HG03575 (cell line): Measurements from ENCODE around the gene ULK4.
"Not testable (repeated sequence)": the region's sequence is repeated elsewhere in the genome, so short reads cannot be mapped to it uniquely, and the experiment has no call there.

Experiments
- ATAC-seq: cut with Tn5 transposase; IDR thresholded peaks from one replicate; pipeline ENCODE4 v1.9.1; 2021; ENCODE audit not compliant: unreplicated experiment, insufficient number of reproducible peaks, low FRiP score; ENCODE audit errors: extremely low read depth

The ULK4 gene

GRCh38 chr3:41565948-41566514 is 395.9 kb downstream of the ULK4 start:
- no peak for ATAC-seq

DNA sequence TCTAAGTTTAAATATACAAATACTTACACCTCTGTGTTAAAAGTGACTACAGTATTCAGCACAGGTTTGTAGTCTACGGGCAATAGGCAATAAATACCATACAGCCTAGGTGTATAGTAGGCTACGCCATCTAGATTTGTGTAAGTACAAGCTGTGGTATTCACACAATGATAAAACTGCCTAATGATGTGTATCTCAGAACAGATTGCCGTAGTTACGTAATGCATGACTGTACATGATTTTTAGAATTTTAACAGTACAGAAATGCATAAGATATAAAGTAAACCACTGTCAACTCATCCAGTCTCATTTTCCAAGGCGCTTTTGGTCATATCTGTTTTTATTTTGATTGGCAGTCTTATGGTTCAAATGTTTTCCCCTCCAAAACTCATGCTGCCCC is 396.9 kb downstream of the ULK4 start:
- no peak for ATAC-seq

GRCh38 chr3:41556245-41556644 is 405.7 kb downstream of the ULK4 start:
- not testable (repeated sequence) for ATAC-seq

- ATAC-seq: no peak
Observed at GRCh38 chr3:41532976-41533375, 428.9 kb downstream of the ULK4 start.

- no peak for ATAC-seq
Observed at GRCh38 chr3:41526995-41527573, 434.8 kb downstream of the ULK4 start.

DNA sequence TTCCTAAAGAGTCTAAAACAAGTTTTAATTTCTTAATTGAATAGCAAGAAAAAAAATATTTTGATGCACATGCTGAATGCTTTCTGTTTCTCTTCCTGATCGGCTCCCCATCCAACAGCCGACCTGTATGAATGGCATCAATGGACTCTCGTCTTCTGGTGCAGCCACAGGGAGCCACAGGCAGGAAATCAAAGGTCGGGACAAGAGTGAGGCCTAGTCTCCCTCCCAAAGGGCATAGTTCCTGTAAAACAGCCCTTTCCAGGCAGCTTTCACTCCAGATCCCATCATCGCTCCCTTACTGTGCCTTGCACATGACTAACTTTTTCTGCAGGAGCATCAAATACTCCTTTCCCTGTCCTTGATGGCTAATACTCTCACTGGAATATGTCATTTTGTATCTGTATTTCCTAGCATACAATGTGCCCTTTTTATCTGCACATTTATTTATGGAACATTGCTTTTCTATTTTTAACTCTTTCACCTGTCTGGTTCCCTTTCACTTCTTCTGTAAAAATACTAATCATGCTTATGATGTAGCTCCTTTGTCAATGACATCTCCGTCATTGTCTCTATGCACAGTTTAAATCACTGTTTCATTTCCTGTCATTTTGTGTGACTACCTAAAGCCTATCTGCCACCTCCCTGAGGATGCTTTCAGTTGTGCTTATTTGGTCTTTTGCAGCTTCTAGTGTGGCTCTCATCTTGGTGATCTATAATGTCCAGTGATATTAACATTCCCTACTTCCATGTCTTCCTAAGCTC is 436.4 kb downstream of the ULK4 start:
- peak; percentile 50 for ATAC-seq

DNA sequence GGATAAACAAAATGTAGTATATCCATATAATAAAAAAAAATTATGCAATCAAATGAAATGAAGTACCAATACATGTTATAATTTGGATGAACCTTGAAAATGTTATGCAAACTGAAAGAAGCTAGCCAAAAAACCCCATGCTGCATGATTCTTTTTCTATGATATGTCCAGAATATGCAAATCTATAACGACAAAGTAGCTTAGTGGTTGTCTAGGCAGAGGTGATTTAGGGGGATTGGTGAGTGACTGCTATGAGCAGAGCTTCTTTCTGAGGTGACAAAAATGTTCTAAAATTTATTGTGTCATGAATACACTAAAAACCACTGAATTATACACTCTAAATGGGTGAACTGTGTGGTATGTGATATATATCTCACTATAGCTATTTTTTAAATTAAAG is 438.0 kb downstream of the ULK4 start:
- no peak for ATAC-seq

GRCh38 chr3:41522612-41523011 is 439.3 kb downstream of the ULK4 start:
- ATAC-seq: no peak

GRCh38 chr3:41521010-41521655 is 440.8 kb downstream of the ULK4 start:
- ATAC-seq: no peak

- no peak for ATAC-seq
Observed at GRCh38 chr3:41519746-41520145, 442.2 kb downstream of the ULK4 start.

- no peak for ATAC-seq
Observed at GRCh38 chr3:41518626-41519025, 443.3 kb downstream of the ULK4 start.

- no peak for ATAC-seq
Observed at GRCh38 chr3:41508063-41508696, 453.7 kb downstream of the ULK4 start.

DNA sequence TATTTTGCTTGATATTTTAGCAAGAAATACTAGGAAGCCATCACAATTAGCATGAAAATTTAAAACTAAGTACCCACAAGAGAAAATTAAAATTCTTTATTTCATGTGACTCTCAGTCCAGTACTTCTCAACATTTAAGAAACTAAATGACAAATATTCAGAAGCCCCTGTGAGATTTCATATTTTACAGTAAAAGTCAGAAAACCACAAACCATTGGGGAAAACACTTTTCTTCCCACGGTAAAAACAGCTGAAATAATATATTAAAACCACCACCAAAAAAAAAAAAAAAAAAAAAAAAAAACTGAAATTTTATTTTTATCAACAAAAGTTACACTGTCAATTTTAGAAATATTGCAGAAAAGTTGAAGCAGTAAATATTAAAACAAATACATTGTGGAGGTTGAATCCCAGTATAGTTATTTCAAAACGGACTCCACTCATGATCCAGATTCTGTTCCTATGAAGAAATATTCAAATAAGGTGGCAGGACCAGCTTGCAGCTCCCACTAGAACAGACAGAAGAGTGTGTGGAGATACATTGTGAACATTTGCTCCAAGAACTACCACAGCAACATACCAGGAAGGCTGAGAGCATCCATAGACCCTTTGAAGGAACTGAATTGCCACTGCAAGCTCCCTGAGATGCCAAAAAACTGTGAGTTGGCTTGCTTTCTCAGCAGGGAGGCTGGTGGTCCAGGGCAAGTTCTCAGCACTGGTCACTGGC is 454.4 kb downstream of the ULK4 start:
- no peak for ATAC-seq

DNA sequence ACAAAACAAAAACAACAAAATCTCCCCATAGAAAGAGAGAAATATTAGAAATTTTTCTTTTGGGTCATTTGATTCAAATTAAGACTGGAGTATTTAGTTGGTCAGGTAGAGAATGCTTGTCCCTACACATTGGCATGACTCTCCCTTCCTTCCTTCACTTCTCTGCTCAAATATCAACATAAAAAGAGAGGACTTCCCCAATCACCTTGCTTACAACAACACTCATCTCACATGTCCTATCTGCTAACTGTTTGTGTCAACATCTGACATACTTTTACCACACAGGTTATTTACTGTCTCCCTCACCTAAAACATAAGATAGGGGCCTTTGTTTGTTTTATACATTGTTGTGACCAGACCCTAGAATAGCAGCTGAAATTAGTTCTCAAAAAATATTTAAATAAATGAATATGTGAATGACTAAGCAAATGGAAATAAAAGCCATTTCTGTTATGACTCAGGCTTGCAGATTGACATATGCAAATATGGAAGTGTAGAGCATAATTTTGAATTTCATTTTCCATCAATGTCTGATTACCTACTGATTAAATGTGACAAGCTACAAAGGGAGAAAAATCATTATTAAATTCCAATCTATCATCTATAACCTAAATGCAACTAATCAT is 457.8 kb downstream of the ULK4 start:
- no peak for ATAC-seq

- no peak for ATAC-seq
Observed at GRCh38 chr3:41502481-41502880, 459.4 kb downstream of the ULK4 start.

DNA sequence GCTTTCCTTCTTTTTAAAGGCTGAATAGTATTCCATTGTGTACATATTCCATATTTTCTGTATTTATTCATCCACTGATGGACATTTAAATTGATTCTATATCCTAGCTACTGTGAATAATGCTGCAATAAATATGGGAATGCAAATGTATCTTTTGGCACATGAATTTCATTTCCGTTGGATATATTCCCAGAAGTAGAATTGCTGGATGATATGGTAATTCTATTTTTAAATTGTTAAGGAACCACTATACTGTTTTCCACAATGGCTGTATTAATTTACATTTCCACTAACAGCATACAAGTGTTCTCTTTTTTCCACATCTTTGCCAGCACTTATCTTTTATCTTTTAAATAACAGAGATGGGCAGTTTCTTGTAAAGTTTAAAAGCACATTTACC is 459.9 kb downstream of the ULK4 start:
- ATAC-seq: no peak

- ATAC-seq: no peak
Observed at GRCh38 chr3:41498847-41499246, 463.1 kb downstream of the ULK4 start.

GRCh38 chr3:41490360-41490759 is 471.5 kb downstream of the ULK4 start:
- ATAC-seq: no peak

DNA sequence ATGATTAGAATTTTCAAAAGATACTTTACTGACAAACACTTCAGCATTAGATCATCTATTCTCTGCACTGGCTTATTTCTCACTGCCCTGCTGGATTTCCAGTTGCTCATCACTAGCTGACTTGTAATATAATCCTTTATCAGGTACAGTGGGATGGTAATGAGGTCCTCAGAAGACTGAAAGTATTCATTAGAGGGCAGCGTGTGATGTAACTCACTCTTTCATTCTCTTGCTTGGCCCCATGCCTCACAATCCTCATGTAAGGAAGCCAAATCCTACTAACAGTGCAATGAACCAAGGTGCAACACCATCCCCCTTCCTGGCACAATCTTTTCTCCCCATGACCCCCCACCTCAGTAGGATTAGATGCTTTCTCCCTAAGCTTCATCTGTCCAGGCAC is 472.7 kb downstream of the ULK4 start:
- ATAC-seq: no peak
